Thyroid gland (tissue), 4 donors: ENCODE results near the gene PHYKPL.

Source experiments
- POLR2A ChIP-seq, 2 donors: fragments of 450-650 bp; IDR thresholded peaks; one replicate each; pipeline ENCODE4 v1.6.1; 2017; ENCODE audit warnings: antibody characterized with exemption in 2 of 2, mild to moderate bottlenecking in 2 of 2, moderate library complexity in 1 of 2
- TF ChIP-seq, protein P1 (sequence below), 6 experiments: fragments of 200-600 bp in 3 of 6; fragments of 450-650 bp in 3 of 6; sonication (generic) in 3 of 6; IDR thresholded peaks; one replicate each; pipeline ENCODE4 v1.5.1; 2016 to 2019; ENCODE audit warnings: antibody characterized with exemption in 6 of 6, mild to moderate bottlenecking in 2 of 6, inconsistent platforms in 1 of 6, moderate library complexity in 1 of 6

DNA sequence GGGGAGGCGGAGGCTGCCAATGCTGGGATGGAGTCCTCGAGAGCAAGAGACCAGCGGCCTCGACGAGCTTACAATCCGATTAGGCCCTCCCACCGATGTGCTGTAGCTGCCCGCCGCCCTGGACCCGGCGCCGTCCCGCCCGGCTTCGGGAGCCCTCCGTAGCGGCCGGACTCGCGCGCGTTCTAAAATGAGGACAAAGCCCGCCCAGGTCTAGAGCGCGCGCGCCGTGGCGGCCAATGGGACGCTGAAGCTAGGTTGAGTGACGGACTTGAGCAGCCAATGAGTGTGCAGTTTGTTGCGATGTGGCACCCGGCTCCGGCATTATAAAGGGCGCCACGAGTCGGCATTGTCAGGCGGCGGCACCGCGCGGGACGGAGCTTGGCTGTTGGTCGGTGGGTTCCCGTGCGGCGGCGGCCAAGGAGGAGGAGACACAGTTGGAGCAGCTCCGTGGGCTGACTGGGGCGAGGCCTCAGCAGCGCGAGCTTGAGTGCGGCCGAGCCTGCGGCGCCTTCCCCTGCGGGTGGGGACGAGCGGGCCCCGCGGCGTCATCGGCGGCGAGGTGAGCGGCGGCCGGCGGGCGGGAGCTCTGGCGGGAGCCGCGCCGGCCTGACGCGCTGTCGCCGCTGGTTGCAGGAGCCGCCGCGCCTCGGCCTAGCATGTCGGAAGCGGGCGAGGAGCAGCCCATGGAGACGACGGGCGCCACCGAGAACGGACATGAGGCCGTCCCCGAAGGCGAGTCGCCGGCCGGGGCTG lies 28.2 kb downstream of the PHYKPL start, which contains the start of gene HNRNPAB:
- TF ChIP-seq, protein P1, sequence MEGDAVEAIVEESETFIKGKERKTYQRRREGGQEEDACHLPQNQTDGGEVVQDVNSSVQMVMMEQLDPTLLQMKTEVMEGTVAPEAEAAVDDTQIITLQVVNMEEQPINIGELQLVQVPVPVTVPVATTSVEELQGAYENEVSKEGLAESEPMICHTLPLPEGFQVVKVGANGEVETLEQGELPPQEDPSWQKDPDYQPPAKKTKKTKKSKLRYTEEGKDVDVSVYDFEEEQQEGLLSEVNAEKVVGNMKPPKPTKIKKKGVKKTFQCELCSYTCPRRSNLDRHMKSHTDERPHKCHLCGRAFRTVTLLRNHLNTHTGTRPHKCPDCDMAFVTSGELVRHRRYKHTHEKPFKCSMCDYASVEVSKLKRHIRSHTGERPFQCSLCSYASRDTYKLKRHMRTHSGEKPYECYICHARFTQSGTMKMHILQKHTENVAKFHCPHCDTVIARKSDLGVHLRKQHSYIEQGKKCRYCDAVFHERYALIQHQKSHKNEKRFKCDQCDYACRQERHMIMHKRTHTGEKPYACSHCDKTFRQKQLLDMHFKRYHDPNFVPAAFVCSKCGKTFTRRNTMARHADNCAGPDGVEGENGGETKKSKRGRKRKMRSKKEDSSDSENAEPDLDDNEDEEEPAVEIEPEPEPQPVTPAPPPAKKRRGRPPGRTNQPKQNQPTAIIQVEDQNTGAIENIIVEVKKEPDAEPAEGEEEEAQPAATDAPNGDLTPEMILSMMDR (IDR thresholded peaks at IDR 0.05): no peak
- peak; percentile 97 to 100 for TF ChIP-seq POLR2A (IDR thresholded peaks at IDR 0.05)
